Spinal cord (tissue), 10 donors: ENCODE data around the gene PTPN14. TPM values are rescaled to one million over a fixed set of nuclear protein-coding genes. Genes with fewer than 3 reads are reported as not detected.
A peak's percentile ranks its signal among the peaks of the same experiment; 100 is the strongest.
"Not testable (repeated sequence)": the region's sequence is repeated elsewhere in the genome, so short reads cannot be mapped to it uniquely, and the experiment has no call there.

Source experiments
- DNase-seq, 6 donors: peaks; one replicate each; pipeline versions ENCODE4 v3.0.0 to v3.0.0-alpha.2; 2013 to 2015; ENCODE audit warnings: low spot score in 6 of 6, low read depth in 4 of 6
- H3K27ac ChIP-seq: one replicate; pipeline ENCODE4 v1.5.1; 2013; ENCODE audit warnings: low read depth, low read length, control low read depth
- H3K27me3 ChIP-seq: one replicate; pipeline ENCODE4 v1.6.1; 2013; ENCODE audit warnings: low read length; ENCODE audit not compliant: control insufficient read depth, insufficient read depth
- H3K36me3 ChIP-seq: one replicate; pipeline ENCODE4 v1.6.1; 2013; ENCODE audit warnings: low read length; ENCODE audit not compliant: control insufficient read depth, insufficient read depth
- H3K4me1 ChIP-seq: one replicate; pipeline ENCODE4 v1.6.1; 2013; ENCODE audit warnings: low read length; ENCODE audit not compliant: control insufficient read depth, insufficient read depth
- H3K4me3 ChIP-seq: one replicate; pipeline ENCODE4 v1.5.1; 2013; ENCODE audit warnings: low read depth, low read length, control low read depth
- H3K9me3 ChIP-seq: one replicate; pipeline ENCODE4 v1.6.1; 2013; ENCODE audit warnings: low read length; ENCODE audit not compliant: control insufficient read depth, insufficient read depth
- WGBS: methylation state at CpG from one replicate; pipeline ENCODE4 v1.1.5; 2013; ENCODE audit warnings: missing lambda C conversion rate; ENCODE audit not compliant: insufficient coverage; 5-methylcytosine and 5-hydroxymethylcytosine counted together
- polyA plus RNA-seq, 2 donors: library from polyadenylated mRNA; unstranded; fragments of 120-200 nt; gene quantifications; one replicate each; pipeline ENCODE4 v1.2.1, GENCODE V29; 2013; ENCODE audit not compliant: insufficient read length in 2 of 2
- total RNA-seq, 2 donors: library from RNA; depleted of rRNA in 1 of 2; stranded (reverse); fragments of 120-200 nt in 1 of 2; fragments of >200 nt in 1 of 2; gene quantifications; one replicate each; pipeline versions ENCODE4 v1.2.3 to v1.2.4, GENCODE V29; 2013 to 2014
- donor health status: healthy.

PTPN14 gene
- total and polyA plus RNA-seq, 4 donors = 9.0 to 18.3 (median 13.3) TPM

GRCh38 chr1:214400131-214400530, 151.3 kb downstream of the PTPN14 start:
- no peak overlapping the region for H3K27ac ChIP-seq
- H3K4me3 ChIP-seq = no peak overlapping the region
- WGBS = 100% methylated on average over 1 of the region's 3 CpGs
- DNase-seq = no peak
- no peaks in the 10 kb centered on the region for H3K4me1 ChIP-seq
- no peaks in the 10 kb centered on the region for H3K27me3 ChIP-seq
- H3K36me3 ChIP-seq = no peaks in the 10 kb centered on the region
- H3K9me3 ChIP-seq = no peaks in the 10 kb centered on the region

GRCh38 chr1:214398490-214398889, 152.9 kb downstream of the PTPN14 start:
- WGBS = 60% methylated on average over 1 of the region's 6 CpGs

GRCh38 chr1:214397497-214397896, 153.9 kb downstream of the PTPN14 start:
- Histone ChIP-seq H3K27ac (no peak overlapping the region), H3K27me3 (no peaks in the 10 kb centered on the region), H3K4me3 (no peak overlapping the region), H3K9me3 (no peaks in the 10 kb centered on the region), H3K4me1 (no peaks in the 10 kb centered on the region), H3K36me3 (no peaks in the 10 kb centered on the region)
- no CpG with 5 or more reads among the region's 2 CpGs for WGBS
- DNase-seq = no peak

More at GRCh38 chr1:214398490-214398889, 152.9 kb downstream of the PTPN14 start:
- H3K36me3 ChIP-seq = no peaks in the 10 kb centered on the region
- no peak for DNase-seq
- H3K27me3 ChIP-seq = no peaks in the 10 kb centered on the region
- H3K4me3 ChIP-seq = no peak overlapping the region
- H3K27ac ChIP-seq = no peak overlapping the region
- no peaks in the 10 kb centered on the region for H3K9me3 ChIP-seq
- no peaks in the 10 kb centered on the region for H3K4me1 ChIP-seq

GRCh38 chr1:214396330-214396729, 155.1 kb downstream of the PTPN14 start:
- H3K27ac ChIP-seq = no peak overlapping the region
- no CpG with 5 or more reads among the region's 3 CpGs for WGBS
- H3K27me3 ChIP-seq = no peaks in the 10 kb centered on the region
- no peak overlapping the region for H3K4me3 ChIP-seq
- no peaks in the 10 kb centered on the region for H3K9me3 ChIP-seq
- no peaks in the 10 kb centered on the region for H3K36me3 ChIP-seq
- no peak for DNase-seq
- H3K4me1 ChIP-seq = no peaks in the 10 kb centered on the region

GRCh38 chr1:214394569-214394968, 156.8 kb downstream of the PTPN14 start:
- H3K27me3 ChIP-seq, H3K27ac ChIP-seq, H3K36me3 ChIP-seq, H3K4me1 ChIP-seq, H3K9me3 ChIP-seq, H3K4me3 ChIP-seq, DNase-seq: not testable (repeated sequence)
- WGBS = 67% methylated on average over 2 of the region's 5 CpGs

- H3K27ac ChIP-seq = no peak overlapping the region
- 95% methylated on average over 11 of the region's 12 CpGs for WGBS
- H3K9me3 ChIP-seq = no peaks in the 10 kb centered on the region
- no peaks in the 10 kb centered on the region for H3K27me3 ChIP-seq
- no peak for DNase-seq
- H3K36me3 ChIP-seq = no peaks in the 10 kb centered on the region
- H3K4me3 ChIP-seq = no peak overlapping the region
- no peaks in the 10 kb centered on the region for H3K4me1 ChIP-seq
These were observed 158.3 kb downstream of the PTPN14 start for GRCh38 chr1:214393086-214393485.

- H3K36me3 ChIP-seq = no peaks in the 10 kb centered on the region
- DNase-seq = peak in 1 of 6 donors; percentile 41
- H3K4me3 ChIP-seq = no peak overlapping the region
- no peaks in the 10 kb centered on the region for H3K4me1 ChIP-seq
- no peaks in the 10 kb centered on the region for H3K9me3 ChIP-seq
- no peaks in the 10 kb centered on the region for H3K27me3 ChIP-seq
- 81% methylated on average over 8 of the region's 12 CpGs for WGBS
- H3K27ac ChIP-seq = no peak overlapping the region
These were observed 159.3 kb downstream of the PTPN14 start for GRCh38 chr1:214391873-214392645.

GRCh38 chr1:214389734-214390133, 161.7 kb downstream of the PTPN14 start:
- H3K4me1 ChIP-seq = no peaks in the 10 kb centered on the region
- no peaks in the 10 kb centered on the region for H3K9me3 ChIP-seq
- H3K27ac ChIP-seq = no peak overlapping the region
- H3K36me3 ChIP-seq = peaks cover 3% of the 10 kb centered on the region
- WGBS = no CpG with 5 or more reads among the region's 4 CpGs
- no peaks in the 10 kb centered on the region for H3K27me3 ChIP-seq
- no peak overlapping the region for H3K4me3 ChIP-seq
- DNase-seq = no peak

GRCh38 chr1:214386747-214387146, 164.7 kb downstream of the PTPN14 start:
- H3K9me3 ChIP-seq = no peaks in the 10 kb centered on the region
- H3K27ac ChIP-seq = no peak overlapping the region
- H3K36me3 ChIP-seq = peaks cover 19% of the 10 kb centered on the region
- WGBS = 87% methylated on average over 9 of the region's 14 CpGs
- no peaks in the 10 kb centered on the region for H3K4me1 ChIP-seq
- no peak for DNase-seq
- H3K4me3 ChIP-seq = no peak overlapping the region
- H3K27me3 ChIP-seq = no peaks in the 10 kb centered on the region

- 100% methylated on average over 2 of the region's 7 CpGs for WGBS
- Histone ChIP-seq H3K27me3 (no peaks in the 10 kb centered on the region), H3K36me3 (peaks cover 19% of the 10 kb centered on the region), H3K4me3 (no peak overlapping the region), H3K4me1 (no peaks in the 10 kb centered on the region), H3K9me3 (no peaks in the 10 kb centered on the region), H3K27ac (no peak overlapping the region)
- DNase-seq = no peak
These were observed 165.1 kb downstream of the PTPN14 start for GRCh38 chr1:214386333-214386732.
